PFSK-1 (cell line): ENCODE measurements around the gene RAB30.

ENCODE experiments used
- POLR2AphosphoS5 ChIP-seq: IDR thresholded peaks from 2 replicates; pipeline ENCODE4 v1.6.1; 2012; ENCODE audit warnings: low read depth, mild to moderate bottlenecking, control low read depth, low read length, moderate library complexity
- REST ChIP-seq, 2 experiments: IDR thresholded peaks; 2 replicates each; pipeline versions ENCODE4 v1.6.1 to v1.8.0; 2011 to 2012; ENCODE audit warnings: low read depth in 2 of 2, low read length in 2 of 2, control low read depth in 1 of 2, inconsistent platforms in 1 of 2, mild to moderate bottlenecking in 1 of 2, moderate library complexity in 1 of 2; ENCODE audit not compliant: insufficient read depth in 1 of 2
- TAF1 ChIP-seq: IDR thresholded peaks from 2 replicates; pipeline ENCODE4 v1.6.1; 2012; ENCODE audit warnings: low read length, control low read depth, borderline replicate concordance; ENCODE audit not compliant: insufficient read depth

GRCh38 chr11:83115551-83115950, 43.9 kb upstream of the RAB30 start:
- TF ChIP-seq TAF1 (no peak), REST (IDR thresholded peaks at IDR 0.05; ENCODE audit: insufficient read depth in 1 of 2, low read depth in 2 of 2, low read length in 2 of 2) (no peak), POLR2AphosphoS5 (no peak)
